ENCODE measurements around the gene GPR17.

GRCh38 chr2:127610561-127610960 lies 35.4 kb upstream of the GPR17 start:
- TF ChIP-seq CTCF (IDR thresholded peaks at IDR 0.05; ENCODE audit: low read depth, low read length) (no peak), EZH2phosphoT487 (IDR thresholded peaks at IDR 0.05; ENCODE audit: low read depth) (no peak)

Measured in OCI-LY3 (cell line).